ENCODE data around the gene ATG5.

DNA sequence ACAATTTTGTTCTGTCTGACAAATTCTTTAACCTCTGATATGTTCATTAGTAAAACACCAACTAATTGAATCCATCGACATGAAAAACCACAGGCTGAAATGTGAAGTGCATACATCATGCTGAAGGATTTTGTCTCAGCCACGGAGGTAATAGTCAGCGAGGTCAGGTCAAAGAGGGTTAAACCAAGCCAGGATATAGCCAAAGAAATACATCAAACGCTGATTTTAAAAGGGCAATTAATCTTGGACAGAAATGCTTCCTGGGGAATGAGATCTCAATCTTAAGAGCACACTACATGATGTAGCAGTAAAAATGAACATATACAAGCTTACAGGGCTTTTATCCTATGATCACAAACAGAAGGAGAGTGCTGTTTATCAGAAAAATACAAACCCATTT lies 132.7 kb downstream of the ATG5 start:
- no peak; the same call in 1 of the 2 replicates for TF ChIP-seq TOX (CRISPR knock-in tag; IDR thresholded peaks at IDR 0.05; ENCODE audit: borderline replicate concordance)
- no peak for TF ChIP-seq TCF4 (CRISPR knock-in tag; IDR thresholded peaks at IDR 0.05; ENCODE audit: borderline replicate concordance)
- 0 out of 2 replicates have a peak, but pooled peaks have one; percentile 68 for TF ChIP-seq CREB5 (CRISPR knock-in tag; IDR thresholded peaks at IDR 0.05; ENCODE audit: low read depth)
- TF ChIP-seq PATZ1 (CRISPR knock-in tag; IDR thresholded peaks at IDR 0.05; ENCODE audit: borderline replicate concordance), result no peak

All from SK-N-SH treated with all-trans-retinoic acid at 6 μM for 48 hours (cell line).